MM.1S (cell line): Measurements from ENCODE around the gene SPATC1L.
"Not testable (repeated sequence)": the region's sequence is repeated elsewhere in the genome, so short reads cannot be mapped to it uniquely, and the experiment has no call there.

ENCODE experiments used
- DNase-seq: peaks from one replicate; pipeline ENCODE4 v3.0.0-alpha.2; 2015
- H2AFZ ChIP-seq: fragments of 300-600 bp; sonication (generic); 2 replicates; pipeline ENCODE4 v1.6.0; 2016; ENCODE audit warnings: antibody characterized with exemption, low read length
- H3F3A ChIP-seq: fragments of 300-600 bp; sonication (generic); 2 replicates; pipeline ENCODE4 v1.6.1; 2016; ENCODE audit warnings: mild to moderate bottlenecking, antibody characterized with exemption, low read length, moderate library complexity, mixed read lengths; ENCODE audit not compliant: insufficient read depth
- H3K27ac ChIP-seq: fragments of 300-600 bp; sonication (generic); 2 replicates; pipeline ENCODE4 v1.5.1; 2016; ENCODE audit warnings: mild to moderate bottlenecking, low read length
- H3K27me3 ChIP-seq: fragments of 300-600 bp; sonication (generic); replicated peaks from 2 replicates; pipeline ENCODE4 v1.6.0; 2016; ENCODE audit warnings: low read length; ENCODE audit not compliant: insufficient read depth
- H3K36me3 ChIP-seq: fragments of 300-600 bp; sonication (generic); replicated peaks from 2 replicates; pipeline ENCODE4 v1.6.1; 2016; ENCODE audit warnings: mild to moderate bottlenecking, low read length, mixed read lengths; ENCODE audit not compliant: insufficient read depth
- H3K4me1 ChIP-seq: fragments of 300-600 bp; sonication (generic); 2 replicates; pipeline ENCODE4 v1.6.1; 2016; ENCODE audit warnings: low read length, mixed read lengths
- H3K4me2 ChIP-seq: fragments of 300-600 bp; sonication (generic); 2 replicates; pipeline ENCODE4 v1.6.0; 2016; ENCODE audit warnings: low read depth, low read length
- H3K4me3 ChIP-seq: fragments of 300-600 bp; sonication (generic); 2 replicates; pipeline ENCODE4 v1.5.1; 2016; ENCODE audit warnings: low read length, mixed read lengths
- H3K79me2 ChIP-seq: fragments of 300-600 bp; sonication (generic); 2 replicates; pipeline ENCODE4 v1.6.1; 2016; ENCODE audit warnings: mixed run types, low read length, mixed read lengths
- H3K9ac ChIP-seq: fragments of 300-600 bp; sonication (generic); 2 replicates; pipeline ENCODE4 v1.6.1; 2016; ENCODE audit warnings: low read length, mixed read lengths
- H3K9me2 ChIP-seq: fragments of 300-600 bp; sonication (generic); replicated peaks from 2 replicates; pipeline ENCODE4 v1.6.1; 2016; ENCODE audit warnings: mild to moderate bottlenecking, low read length, mixed read lengths; ENCODE audit not compliant: insufficient read depth
- H3K9me3 ChIP-seq: fragments of 300-600 bp; sonication (generic); replicated peaks from 2 replicates; pipeline ENCODE4 v1.6.1; 2016; ENCODE audit warnings: mild to moderate bottlenecking, low read length, mixed read lengths; ENCODE audit not compliant: insufficient read depth
- H4K20me1 ChIP-seq: fragments of 300-600 bp; sonication (generic); 2 replicates; pipeline ENCODE4 v1.6.1; 2016; ENCODE audit warnings: mild to moderate bottlenecking, low read length, moderate library complexity, mixed read lengths; ENCODE audit not compliant: insufficient read depth
- EZH2 ChIP-seq: fragments of 300-600 bp; sonication (generic); optimal IDR thresholded peaks from 2 replicates; pipeline ENCODE3; 2017; ENCODE audit warnings: low read depth, mild to moderate bottlenecking, antibody characterized with exemption, low read length, mixed read lengths
- EZH2phosphoT487 ChIP-seq: fragments of 300-600 bp; sonication (generic); IDR thresholded peaks from 2 replicates; pipeline ENCODE4 v1.6.1; 2018; ENCODE audit warnings: antibody characterized with exemption, low read length
- TF ChIP-seq, protein P1 (sequence below): fragments of 300-600 bp; sonication (generic); IDR thresholded peaks from 2 replicates; pipeline ENCODE4 v1.5.1; 2016; ENCODE audit warnings: antibody characterized with exemption, low read length, mixed read lengths

SPATC1L gene

GRCh38 chr21:46226146-46226545 is 41.9 kb upstream of the SPATC1L start:
- peaks cover 15% of the 10 kb centered on the region for H3F3A ChIP-seq
- H3K4me2 ChIP-seq, result peak overlapping the region; percentile 79
- no peak for TF ChIP-seq EZH2phosphoT487
- no peak for TF ChIP-seq EZH2
- TF ChIP-seq, protein P1, sequence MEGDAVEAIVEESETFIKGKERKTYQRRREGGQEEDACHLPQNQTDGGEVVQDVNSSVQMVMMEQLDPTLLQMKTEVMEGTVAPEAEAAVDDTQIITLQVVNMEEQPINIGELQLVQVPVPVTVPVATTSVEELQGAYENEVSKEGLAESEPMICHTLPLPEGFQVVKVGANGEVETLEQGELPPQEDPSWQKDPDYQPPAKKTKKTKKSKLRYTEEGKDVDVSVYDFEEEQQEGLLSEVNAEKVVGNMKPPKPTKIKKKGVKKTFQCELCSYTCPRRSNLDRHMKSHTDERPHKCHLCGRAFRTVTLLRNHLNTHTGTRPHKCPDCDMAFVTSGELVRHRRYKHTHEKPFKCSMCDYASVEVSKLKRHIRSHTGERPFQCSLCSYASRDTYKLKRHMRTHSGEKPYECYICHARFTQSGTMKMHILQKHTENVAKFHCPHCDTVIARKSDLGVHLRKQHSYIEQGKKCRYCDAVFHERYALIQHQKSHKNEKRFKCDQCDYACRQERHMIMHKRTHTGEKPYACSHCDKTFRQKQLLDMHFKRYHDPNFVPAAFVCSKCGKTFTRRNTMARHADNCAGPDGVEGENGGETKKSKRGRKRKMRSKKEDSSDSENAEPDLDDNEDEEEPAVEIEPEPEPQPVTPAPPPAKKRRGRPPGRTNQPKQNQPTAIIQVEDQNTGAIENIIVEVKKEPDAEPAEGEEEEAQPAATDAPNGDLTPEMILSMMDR, result no peak
- no peak overlapping the region for H3K27ac ChIP-seq
- peaks cover 7% of the 10 kb centered on the region; the same call in 1 of the 2 replicates for H3K36me3 ChIP-seq
- no peak overlapping the region for H3K4me3 ChIP-seq
- H3K79me2 ChIP-seq, result peaks cover 70% of the 10 kb centered on the region
- H3K9ac ChIP-seq, result no peak overlapping the region; the same call in 1 of the 2 replicates
- no peak overlapping the region for H2AFZ ChIP-seq
- H3K9me2 ChIP-seq, result no peaks in the 10 kb centered on the region
- no peaks in the 10 kb centered on the region for H3K27me3 ChIP-seq
- H3K4me1 ChIP-seq, result peaks cover 20% of the 10 kb centered on the region
- H3K9me3 ChIP-seq, result no peaks in the 10 kb centered on the region
- no peak for DNase-seq
- peaks cover 20% of the 10 kb centered on the region for H4K20me1 ChIP-seq

- not testable (repeated sequence) for H3K9ac ChIP-seq, H3K9me3 ChIP-seq, DNase-seq, H3K36me3 ChIP-seq, H2AFZ ChIP-seq, H3K4me3 ChIP-seq, H3K9me2 ChIP-seq, H3K27ac ChIP-seq, H3K4me2 ChIP-seq, H3K27me3 ChIP-seq
- peaks cover 15% of the 10 kb centered on the region for H3F3A ChIP-seq
- peaks cover 82% of the 10 kb centered on the region for H3K79me2 ChIP-seq
- peaks cover 15% of the 10 kb centered on the region for H3K4me1 ChIP-seq
- H4K20me1 ChIP-seq, result peaks cover 20% of the 10 kb centered on the region
Measured at GRCh38 chr21:46223661-46224060, 39.4 kb upstream of the SPATC1L start.

GRCh38 chr21:46223217-46223616 is 39.0 kb upstream of the SPATC1L start:
- peaks cover 15% of the 10 kb centered on the region for H3K4me1 ChIP-seq
- peaks cover 7% of the 10 kb centered on the region for H3K36me3 ChIP-seq
- no peak overlapping the region for H3K27ac ChIP-seq
- no peak overlapping the region for H3K4me2 ChIP-seq
- no peak overlapping the region for H3K4me3 ChIP-seq
- H3K9me2 ChIP-seq, result no peaks in the 10 kb centered on the region
- H3F3A ChIP-seq, result peaks cover 14% of the 10 kb centered on the region
- peaks cover 20% of the 10 kb centered on the region for H4K20me1 ChIP-seq
- no peaks in the 10 kb centered on the region for H3K27me3 ChIP-seq
- H2AFZ ChIP-seq, result no peak overlapping the region
- H3K79me2 ChIP-seq, result peaks cover 79% of the 10 kb centered on the region
- TF ChIP-seq EZH2phosphoT487 (no peak), EZH2 (no peak)
- TF ChIP-seq, protein P1, result no peak
- DNase-seq, result no peak
- no peaks in the 10 kb centered on the region for H3K9me3 ChIP-seq
- no peak overlapping the region for H3K9ac ChIP-seq

DNA sequence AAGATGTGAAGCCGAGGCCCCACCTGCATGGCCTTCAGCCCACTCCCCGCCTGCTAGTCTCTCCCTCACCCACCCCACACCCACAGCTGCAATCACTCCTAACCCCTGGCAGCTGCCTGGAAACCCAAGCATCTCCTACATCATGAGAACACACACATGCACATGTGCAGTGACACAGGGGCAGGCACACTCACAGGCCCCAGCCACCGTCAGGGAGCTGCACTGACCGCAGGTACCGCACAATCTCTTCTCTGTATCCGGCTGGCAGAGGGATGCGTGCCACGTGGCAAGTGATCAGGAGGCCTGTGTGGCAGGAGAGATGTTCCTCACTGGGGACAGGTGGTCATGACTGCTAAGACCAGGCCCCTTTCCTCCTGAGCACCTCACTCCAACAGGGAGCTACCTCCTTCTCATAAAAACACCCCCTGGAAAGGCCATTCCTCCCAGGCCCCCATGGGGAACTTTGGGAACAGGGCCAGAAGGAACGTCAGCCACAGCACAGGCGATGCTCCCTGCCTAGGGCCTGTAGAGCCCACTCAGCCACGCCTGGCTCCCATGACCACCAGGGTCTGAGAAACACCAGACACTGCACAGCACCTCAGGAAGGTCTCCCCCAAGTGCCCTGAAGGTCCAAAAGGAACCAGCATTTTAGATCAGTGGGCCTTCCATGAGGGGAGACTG is 38.3 kb upstream of the SPATC1L start:
- Histone ChIP-seq H3K4me1 (peaks cover 15% of the 10 kb centered on the region), H4K20me1 (peaks cover 20% of the 10 kb centered on the region), H2AFZ (no peak overlapping the region), H3K9me2 (no peaks in the 10 kb centered on the region), H3K27ac (no peak overlapping the region), H3K9me3 (no peaks in the 10 kb centered on the region), H3K36me3 (peaks cover 7% of the 10 kb centered on the region), H3K27me3 (no peaks in the 10 kb centered on the region), H3K9ac (no peak overlapping the region), H3F3A (peaks cover 8% of the 10 kb centered on the region), H3K4me2 (no peak overlapping the region), H3K79me2 (peaks cover 73% of the 10 kb centered on the region), H3K4me3 (no peak overlapping the region)
- TF ChIP-seq EZH2 (no peak), EZH2phosphoT487 (no peak)
- TF ChIP-seq, protein P1, result no peak
- DNase-seq, result no peak
